ENCODE measurements around the gene TREX2.

The TREX2 gene

GRCh38 chrX:153492543-153492942 is 46.7 kb upstream of the TREX2 start:
- H3K4me3 ChIP-seq (ENCODE audit: low read depth, low read length), result no peak overlapping the region
- DNase-seq (ENCODE audit: low read depth), result no peak
- TF ChIP-seq MYC (IDR thresholded peaks at IDR 0.05; ENCODE audit: low read depth, low read length) (no peak), MAX (IDR thresholded peaks at IDR 0.05; ENCODE audit: low read depth, low read length) (no peak), CTCF (IDR thresholded peaks at IDR 0.05; ENCODE audit: low read depth, low read length) (no peak), POLR2A (IDR thresholded peaks at IDR 0.05; ENCODE audit: extremely low read depth, insufficient read length) (no peak)

DNA sequence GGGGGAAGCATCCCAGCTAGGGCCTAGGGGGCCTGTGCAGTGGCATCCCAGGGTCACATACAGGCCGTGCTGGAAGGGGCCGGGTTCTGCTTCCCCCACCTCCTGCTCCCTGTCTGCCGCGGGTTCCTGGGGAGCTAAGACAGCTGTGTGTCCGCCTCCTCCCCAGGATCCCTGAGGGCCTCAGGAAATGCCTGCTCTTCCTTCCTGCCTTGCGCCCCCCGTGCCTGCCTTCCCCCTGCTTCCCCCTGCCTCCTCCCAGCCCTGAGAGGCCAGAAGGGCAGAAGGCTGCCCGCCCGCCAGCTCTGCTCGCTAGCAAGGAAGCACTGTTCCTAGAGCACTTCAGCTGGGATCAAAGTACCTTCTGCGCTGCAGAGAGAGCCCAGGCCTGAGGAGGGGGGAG is 46.1 kb upstream of the TREX2 start:
- H3K4me3 ChIP-seq (ENCODE audit: low read depth, low read length), result no peak overlapping the region
- TF ChIP-seq POLR2A (IDR thresholded peaks at IDR 0.05; ENCODE audit: extremely low read depth, insufficient read length), result no peak
- no peak for TF ChIP-seq MYC (IDR thresholded peaks at IDR 0.05; ENCODE audit: low read depth, low read length)
- no peak for TF ChIP-seq MAX (IDR thresholded peaks at IDR 0.05; ENCODE audit: low read depth, low read length)
- TF ChIP-seq CTCF (IDR thresholded peaks at IDR 0.05; ENCODE audit: low read depth, low read length), result no peak
- no peak for DNase-seq (ENCODE audit: low read depth)

DNA sequence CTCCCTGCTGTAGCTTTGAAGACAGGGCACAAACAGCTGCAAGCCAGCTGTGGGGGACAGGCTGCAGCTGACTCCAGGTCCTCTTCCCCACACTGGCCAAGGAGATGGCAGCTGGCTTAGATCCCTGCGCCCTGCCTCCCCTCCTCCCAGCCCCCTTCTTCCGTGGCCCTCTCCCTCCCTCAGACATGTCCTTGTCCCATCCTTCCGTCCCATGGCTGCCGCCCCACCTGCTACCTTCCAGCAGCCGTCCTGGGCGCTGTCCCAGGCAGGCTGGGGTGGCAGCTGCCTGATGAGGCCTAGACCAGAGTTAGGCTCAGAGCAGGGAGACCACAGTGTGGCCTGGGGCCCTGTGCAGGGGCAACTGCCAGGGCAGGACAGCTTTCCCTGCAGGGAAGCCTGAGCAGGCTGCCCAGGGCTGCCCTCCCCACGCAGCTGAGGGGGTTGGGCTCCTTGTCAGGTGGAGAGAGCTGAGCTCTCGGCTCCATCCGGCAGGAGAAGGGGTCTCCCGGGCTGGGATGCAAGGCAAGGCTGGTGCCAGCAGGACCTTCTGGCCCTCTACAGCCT is 45.6 kb upstream of the TREX2 start:
- no peak for DNase-seq (ENCODE audit: low read depth)
- no peak for TF ChIP-seq MYC (IDR thresholded peaks at IDR 0.05; ENCODE audit: low read depth, low read length)

DNA sequence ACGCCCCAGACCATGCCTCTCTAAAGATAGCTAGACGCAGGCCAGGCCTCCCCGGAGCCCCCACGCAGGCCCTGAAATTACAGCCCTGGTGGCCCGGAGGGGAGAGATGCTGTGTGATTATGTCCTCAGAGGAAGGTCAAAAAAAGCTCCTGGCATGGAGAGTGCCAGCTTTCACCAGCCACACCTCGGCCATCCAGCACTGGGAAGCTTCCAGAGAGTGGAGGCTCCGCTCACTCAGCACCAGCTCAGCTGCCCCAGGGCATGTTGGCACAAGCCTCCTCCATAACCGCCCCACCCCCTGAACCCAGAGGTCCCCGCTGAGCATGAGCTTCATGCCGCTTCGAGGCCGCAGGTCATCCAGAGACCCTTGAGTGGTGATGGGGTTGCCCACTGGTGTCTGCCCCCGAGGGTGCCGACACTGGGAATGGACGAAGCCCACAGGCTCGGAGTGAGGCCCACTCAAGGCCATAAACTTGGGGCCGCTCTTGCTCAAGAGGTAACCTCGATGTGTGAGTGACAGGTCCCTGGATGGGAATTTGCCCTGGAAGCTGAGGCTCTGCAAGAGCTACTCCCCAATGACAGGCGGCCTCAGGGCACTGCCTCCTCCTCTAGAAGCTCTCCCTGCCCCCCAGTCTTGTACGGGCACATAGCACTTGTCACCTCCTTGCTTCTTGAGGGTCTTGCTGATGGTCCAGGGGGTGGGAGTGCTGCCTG is 44.5 kb upstream of the TREX2 start:
- no peak overlapping the region for H3K4me3 ChIP-seq (ENCODE audit: low read depth, low read length)
- no peak for DNase-seq (ENCODE audit: low read depth)
- TF ChIP-seq CTCF (IDR thresholded peaks at IDR 0.05; ENCODE audit: low read depth, low read length) (no peak), POLR2A (IDR thresholded peaks at IDR 0.05; ENCODE audit: extremely low read depth, insufficient read length) (no peak), MYC (IDR thresholded peaks at IDR 0.05; ENCODE audit: low read depth, low read length) (no peak), MAX (IDR thresholded peaks at IDR 0.05; ENCODE audit: low read depth, low read length) (no peak)

More for the DNA sequence above, 45.6 kb upstream of the TREX2 start:
- H3K4me3 ChIP-seq (ENCODE audit: low read depth, low read length), result no peak overlapping the region

- no peak for TF ChIP-seq CTCF (IDR thresholded peaks at IDR 0.05; ENCODE audit: low read depth, low read length)
- no peak for TF ChIP-seq MYC (IDR thresholded peaks at IDR 0.05; ENCODE audit: low read depth, low read length)
- TF ChIP-seq MAX (IDR thresholded peaks at IDR 0.05; ENCODE audit: low read depth, low read length), result no peak
- no peak for TF ChIP-seq POLR2A (IDR thresholded peaks at IDR 0.05; ENCODE audit: extremely low read depth, insufficient read length)
- no peak for DNase-seq (ENCODE audit: low read depth)
Observed at GRCh38 chrX:153488231-153488914, 42.5 kb upstream of the TREX2 start.

DNA sequence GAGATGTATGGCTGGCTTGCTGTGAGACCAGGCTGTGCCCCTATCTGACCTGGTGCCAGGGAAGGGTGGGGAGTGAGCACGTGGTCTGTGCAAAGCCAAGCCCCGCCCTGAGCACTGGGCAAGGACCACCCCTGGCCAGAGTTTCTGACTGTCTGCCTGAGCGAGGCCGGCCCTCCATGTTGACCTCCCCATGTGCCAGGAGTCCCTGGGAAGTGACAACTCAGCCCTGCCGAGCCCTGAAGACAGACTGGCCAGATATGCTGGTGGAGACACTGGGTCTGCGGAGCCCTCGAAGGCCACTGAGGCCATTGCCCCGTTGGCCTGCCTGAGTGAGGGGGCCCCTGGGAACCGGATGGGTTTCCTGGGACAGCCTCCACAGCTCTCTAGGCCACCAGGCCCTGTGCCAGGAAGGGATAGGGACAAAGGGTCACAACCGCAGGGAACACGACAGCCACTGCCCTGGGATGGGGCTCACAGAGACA is 41.8 kb upstream of the TREX2 start:
- TF ChIP-seq CTCF (IDR thresholded peaks at IDR 0.05; ENCODE audit: low read depth, low read length), result no peak
- TF ChIP-seq POLR2A (IDR thresholded peaks at IDR 0.05; ENCODE audit: extremely low read depth, insufficient read length), result no peak
- TF ChIP-seq MAX (IDR thresholded peaks at IDR 0.05; ENCODE audit: low read depth, low read length), result no peak
- TF ChIP-seq MYC (IDR thresholded peaks at IDR 0.05; ENCODE audit: low read depth, low read length), result no peak
- no peak for DNase-seq (ENCODE audit: low read depth)
- H3K4me3 ChIP-seq (ENCODE audit: low read depth, low read length), result no peak overlapping the region

More at GRCh38 chrX:153488231-153488914, 42.5 kb upstream of the TREX2 start:
- H3K4me3 ChIP-seq (ENCODE audit: low read depth, low read length), result no peak overlapping the region
